NT2/D1 (cell line): ENCODE results near the gene STARD9.

ENCODE experiments used
- SUZ12 ChIP-seq: IDR thresholded peaks from 2 replicates; pipeline ENCODE4 v1.6.1; 2011; ENCODE audit not compliant: insufficient read length, insufficient read depth; ENCODE audit errors: extremely low read depth
- YY1 ChIP-seq: IDR thresholded peaks from 2 replicates; pipeline ENCODE4 v1.6.1; 2011; ENCODE audit not compliant: insufficient read length, insufficient read depth
- ZNF274 ChIP-seq: IDR thresholded peaks from 2 replicates; pipeline ENCODE4 v1.6.1; 2011; ENCODE audit warnings: mild to moderate bottlenecking, low read depth, low read length

GRCh38 chr15:42716626-42717025 lies 141.2 kb downstream of the STARD9 start:
- no peak for TF ChIP-seq SUZ12
- no peak for TF ChIP-seq ZNF274
- TF ChIP-seq YY1: no peak
